H9 (cell line): ENCODE data around the gene CALCR. TPM values are rescaled to one million over a fixed set of nuclear protein-coding genes. Genes with fewer than 3 reads are reported as not detected.

Experiments
- DNase-seq: peaks from one replicate; pipeline ENCODE4 v3.0.0-alpha.2; 2017
- H2AFZ ChIP-seq: one replicate; pipeline ENCODE4 v1.6.1; 2013; ENCODE audit warnings: mild to moderate bottlenecking, low read length, control low read depth, moderate library complexity
- H2AK5ac ChIP-seq: 2 replicates; pipeline ENCODE4 v1.6.1; 2013; ENCODE audit warnings: low read length, control low read depth, mixed read lengths; ENCODE audit not compliant: insufficient read length
- H2BK120ac ChIP-seq: one replicate; pipeline ENCODE4 v1.6.1; 2013; ENCODE audit warnings: low read depth, mild to moderate bottlenecking, low read length, control low read depth, inconsistent platforms; ENCODE audit not compliant: poor library complexity, severe bottlenecking
- H2BK12ac ChIP-seq: 2 replicates; pipeline ENCODE4 v1.6.1; 2013; ENCODE audit warnings: low read length, control low read depth, mixed read lengths, low read depth; ENCODE audit not compliant: insufficient read length
- H2BK15ac ChIP-seq: 2 replicates; pipeline ENCODE4 v1.6.1; 2013; ENCODE audit warnings: low read depth, low read length, control low read depth
- H2BK20ac ChIP-seq: one replicate; pipeline ENCODE4 v1.6.1; 2013; ENCODE audit warnings: low read depth, mild to moderate bottlenecking, low read length, control low read depth, inconsistent platforms; ENCODE audit not compliant: poor library complexity, severe bottlenecking
- H2BK5ac ChIP-seq: 2 replicates; pipeline ENCODE4 v1.6.1; 2013; ENCODE audit warnings: low read length, control low read depth, mixed read lengths; ENCODE audit not compliant: insufficient read length
- H3K14ac ChIP-seq: 2 replicates; pipeline ENCODE4 v1.6.1; 2013; ENCODE audit warnings: low read length, control low read depth; ENCODE audit not compliant: insufficient read depth
- H3K18ac ChIP-seq: 2 replicates; pipeline ENCODE4 v1.6.1; 2013; ENCODE audit warnings: low read depth, mild to moderate bottlenecking, mixed read lengths, low read length, control low read depth; ENCODE audit not compliant: insufficient read length
- H3K23ac ChIP-seq: 2 replicates; pipeline ENCODE4 v1.6.1; 2013; ENCODE audit warnings: low read length, control low read depth, mixed read lengths, low read depth; ENCODE audit not compliant: insufficient read length
- H3K23me2 ChIP-seq: 2 replicates; pipeline ENCODE4 v1.6.1; 2013; ENCODE audit warnings: low read depth, mild to moderate bottlenecking, mixed read lengths, low read length, control low read depth; ENCODE audit not compliant: insufficient read length, poor library complexity, severe bottlenecking
- H3K27ac ChIP-seq: 2 replicates; pipeline ENCODE4 v1.5.1; 2013; ENCODE audit warnings: low read length, control low read depth, mixed read lengths, low read depth; ENCODE audit not compliant: insufficient read length
- H3K27me3 ChIP-seq: 2 replicates; pipeline ENCODE4 v1.6.1; 2013; ENCODE audit warnings: low read length, control low read depth, inconsistent platforms; ENCODE audit not compliant: insufficient read depth
- H3K4ac ChIP-seq: 2 replicates; pipeline ENCODE4 v1.6.1; 2013; ENCODE audit warnings: low read depth, mild to moderate bottlenecking, control low read depth, inconsistent platforms, low read length, moderate library complexity
- H3K4me1 ChIP-seq: 2 replicates; pipeline ENCODE4 v1.6.1; 2013; ENCODE audit warnings: low read length, control low read depth, inconsistent platforms; ENCODE audit not compliant: insufficient read depth
- H3K4me2 ChIP-seq: 2 replicates; pipeline ENCODE4 v1.6.1; 2013; ENCODE audit warnings: low read length, control low read depth, mixed read lengths; ENCODE audit not compliant: insufficient read length, insufficient read depth
- H3K56ac ChIP-seq: 2 replicates; pipeline ENCODE4 v1.6.1; 2013; ENCODE audit warnings: low read depth, mild to moderate bottlenecking, mixed read lengths, low read length, control low read depth; ENCODE audit not compliant: insufficient read length
- H3K79me1 ChIP-seq: 2 replicates; pipeline ENCODE4 v1.6.1; 2013; ENCODE audit warnings: low read depth, mild to moderate bottlenecking, moderate library complexity, low read length, control low read depth, inconsistent platforms; ENCODE audit not compliant: insufficient read depth, poor library complexity, severe bottlenecking
- H3K79me2 ChIP-seq: 2 replicates; pipeline ENCODE4 v1.6.1; 2013; ENCODE audit warnings: low read length, control low read depth, inconsistent platforms; ENCODE audit not compliant: insufficient read depth
- H3K9ac ChIP-seq: 2 replicates; pipeline ENCODE4 v1.6.1; 2013; ENCODE audit warnings: low read length, control low read depth, mixed read lengths; ENCODE audit not compliant: insufficient read length; ENCODE audit errors: extremely low read depth
- H3K9me3 ChIP-seq: one replicate; pipeline ENCODE4 v1.6.1; 2013; ENCODE audit warnings: low read depth, low read length, inconsistent platforms; ENCODE audit not compliant: control insufficient read depth
- H3T11ph ChIP-seq: one replicate; pipeline ENCODE4 v1.6.1; 2013; ENCODE audit warnings: mild to moderate bottlenecking, low read length, control low read depth, inconsistent platforms
- H4K20me1 ChIP-seq: one replicate; pipeline ENCODE4 v1.6.1; 2013; ENCODE audit not compliant: control insufficient read depth, insufficient read length, insufficient read depth
- H4K5ac ChIP-seq: 2 replicates; pipeline ENCODE4 v1.6.1; 2013; ENCODE audit warnings: low read depth, mild to moderate bottlenecking, mixed read lengths, low read length, control low read depth; ENCODE audit not compliant: insufficient read length
- H4K8ac ChIP-seq: replicated peaks from 2 replicates; pipeline ENCODE4 v1.6.1; 2013; ENCODE audit warnings: low read length, control low read depth, mixed read lengths, low read depth; ENCODE audit not compliant: insufficient read length
- H4K91ac ChIP-seq: 2 replicates; pipeline ENCODE4 v1.6.1; 2013; ENCODE audit warnings: low read depth, mild to moderate bottlenecking, moderate library complexity, mixed read lengths, low read length, control low read depth; ENCODE audit not compliant: insufficient read length
- H3K27ac Mint-ChIP-seq, 3 experiments: 2 replicates in 2 of 3; 3 replicates in 1 of 3; pipeline ENCODE4 v1.8.0; 2020 to 2021; ENCODE audit warnings: mixed read lengths in 3 of 3, mild to moderate bottlenecking in 1 of 3, moderate library complexity in 1 of 3
- H3K27me3 Mint-ChIP-seq: 2 replicates; pipeline ENCODE4 v1.8.0; 2021; ENCODE audit warnings: low read depth, mild to moderate bottlenecking, moderate library complexity, mixed read lengths
- H3K36me3 Mint-ChIP-seq, 3 experiments: 2 replicates in 2 of 3; 3 replicates in 1 of 3; pipeline ENCODE4 v1.8.0; 2020 to 2021; ENCODE audit warnings: low read depth in 3 of 3, mixed read lengths in 3 of 3; ENCODE audit not compliant: insufficient read depth in 1 of 3
- H3K4me1 Mint-ChIP-seq, 2 experiments: 2 replicates each; pipeline ENCODE4 v1.8.0; 2020; ENCODE audit warnings: mixed read lengths in 2 of 2
- H3K4me3 Mint-ChIP-seq, 2 experiments: 2 replicates in 1 of 2; 3 replicates in 1 of 2; pipeline ENCODE4 v1.8.0; 2020 to 2021; ENCODE audit warnings: mild to moderate bottlenecking in 2 of 2, mixed read lengths in 2 of 2, moderate library complexity in 1 of 2
- H3K9me3 Mint-ChIP-seq, 2 experiments: 2 replicates in 1 of 2; 3 replicates in 1 of 2; pipeline ENCODE4 v1.8.0; 2020; ENCODE audit warnings: mild to moderate bottlenecking in 2 of 2, mixed read lengths in 2 of 2, moderate library complexity in 1 of 2
- CTCF ChIP-seq: fragments of 200-600 bp; sonication (generic); conservative IDR thresholded peaks from 3 replicates; pipeline ENCODE4 v1.8.0; 2021; ENCODE audit warnings: antibody characterized with exemption, mild to moderate bottlenecking
- WGBS: extraction: QIAGEN DNeasy Blood & Tissue Kit; methylation state at CpG from one replicate; pipeline ENCODE4 v1.1.7; 2013; ENCODE audit warnings: missing lambda C conversion rate, low lambda C conversion rate, mixed read lengths; ENCODE audit not compliant: insufficient read length; ENCODE audit errors: extremely low coverage; 5-methylcytosine and 5-hydroxymethylcytosine counted together
- total RNA-seq: library from RNA; stranded (reverse); gene quantifications from 2 replicates; pipeline ENCODE4 v1.2.1, GENCODE V29; 2021

CALCR gene
- total RNA-seq, 1 experiment from 2014 or later: 0.52 TPM

DNA sequence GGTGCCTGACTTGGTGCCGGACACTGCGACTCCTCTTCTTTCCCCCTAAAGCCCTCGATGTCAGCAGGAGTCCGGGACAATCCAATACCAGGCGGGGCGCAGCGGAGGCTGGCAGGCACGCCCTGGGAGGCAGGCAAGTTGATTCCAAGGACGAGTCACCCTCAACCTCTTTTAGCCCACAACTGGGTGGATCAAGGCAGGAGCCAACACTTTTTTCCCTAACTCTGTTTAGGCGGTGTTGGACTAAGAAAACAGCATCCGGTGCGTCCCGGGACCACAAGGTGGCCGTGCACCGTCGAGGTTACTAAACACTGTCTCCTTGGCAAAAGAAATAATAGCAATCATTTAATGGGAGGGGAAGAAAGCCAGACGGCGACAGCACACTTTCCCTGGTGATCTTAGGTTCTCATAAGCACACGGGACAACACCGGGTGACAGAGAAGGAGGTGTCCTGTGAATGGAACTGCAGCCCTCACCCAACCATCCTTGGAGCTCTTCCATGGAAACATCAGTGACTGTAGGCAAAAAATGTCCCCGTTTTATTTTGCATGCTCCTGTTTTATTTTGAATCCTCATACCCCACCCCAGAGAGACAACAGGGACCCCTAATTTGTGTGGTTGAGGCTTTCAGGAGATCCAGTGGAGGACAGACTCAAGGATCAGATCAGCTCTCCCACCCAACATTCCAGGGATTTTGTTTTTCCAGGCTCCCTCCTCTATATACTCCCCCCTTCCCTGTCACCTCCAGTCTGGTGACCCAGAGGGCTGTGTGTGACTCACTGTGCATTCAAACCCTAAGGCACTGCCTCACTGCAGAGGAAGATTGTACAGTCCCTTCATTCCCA, 1.3 kb upstream of the CALCR start:
- Histone ChIP-seq H2AFZ (no peak overlapping the region), H3T11ph (no peak overlapping the region), H3K9ac (no peak overlapping the region), H3K23ac (no peak overlapping the region), H2AK5ac (no peak overlapping the region), H4K20me1 (no peaks in the 10 kb centered on the region), H2BK12ac (no peak overlapping the region), H2BK15ac (no peak overlapping the region), H3K23me2 (peaks cover 15% of the 10 kb centered on the region), H4K91ac (no peak overlapping the region), H3K79me2 (no peaks in the 10 kb centered on the region), H3K4ac (no peak overlapping the region), H3K9me3 (no peaks in the 10 kb centered on the region), H3K79me1 (no peaks in the 10 kb centered on the region), H2BK120ac (no peak overlapping the region), H4K5ac (no peak overlapping the region), H2BK20ac (no peak overlapping the region), H3K4me2 (peak overlapping the region; percentile 83), H3K27me3 (peaks cover 27% of the 10 kb centered on the region), H2BK5ac (no peak overlapping the region), H3K14ac (no peak overlapping the region), H4K8ac (no peak overlapping the region), H3K27ac (no peak overlapping the region), H3K18ac (no peak overlapping the region), H3K4me1 (no peaks in the 10 kb centered on the region), H3K56ac (no peak overlapping the region)
- peak overlapping the region; percentile 78 to 98 for H3K4me3 Mint-ChIP-seq
- no peak overlapping the region for H3K27ac Mint-ChIP-seq
- H3K27me3 Mint-ChIP-seq: peaks cover 79% of the 10 kb centered on the region
- H3K36me3 Mint-ChIP-seq: no peaks in the 10 kb centered on the region; a peak in 2 of 7 replicates
- WGBS: no CpG with 5 or more reads among the region's 21 CpGs
- peak; percentile 37; the same call in 2 of the 3 replicates for TF ChIP-seq CTCF
- H3K4me1 Mint-ChIP-seq: peaks cover 16 to 18% of the 10 kb centered on the region in 2 experiments
- DNase-seq: peak; percentile 42
- peaks cover 0 to 2% of the 10 kb centered on the region in 2 experiments; a peak in 1 of 5 replicates for H3K9me3 Mint-ChIP-seq
